ENCODE measurements around the gene CDH22.

Gene CDH22

GRCh38 chr20:46203510-46203837 is 104.8 kb downstream of the CDH22 start:
- TF ChIP-seq NFIC (IDR thresholded peaks at IDR 0.05) (no peak), EP300 (IDR thresholded peaks at IDR 0.05; ENCODE audit: borderline replicate concordance) (no peak), EGR1 (IDR thresholded peaks at IDR 0.05) (no peak), MAX (IDR thresholded peaks at IDR 0.05) (no peak), TAF1 (IDR thresholded peaks at IDR 0.05; ENCODE audit: low read depth) (no peak), YY1 (IDR thresholded peaks at IDR 0.05; ENCODE audit: low read depth) (no peak), ZBTB7A (IDR thresholded peaks at IDR 0.05; ENCODE audit: low read depth) (no peak), FOXM1 (IDR thresholded peaks at IDR 0.05; ENCODE audit: borderline replicate concordance, low read depth) (no peak), REST (IDR thresholded peaks at IDR 0.05; ENCODE audit: low read depth) (no peak), TEAD4 (IDR thresholded peaks at IDR 0.05) (no peak)

- TF ChIP-seq CEBPB (IDR thresholded peaks at IDR 0.05) (no peak), NFIC (IDR thresholded peaks at IDR 0.05) (no peak), CREB1 (IDR thresholded peaks at IDR 0.05; ENCODE audit: low read depth) (no peak), TEAD4 (IDR thresholded peaks at IDR 0.05) (no peak), MAX (IDR thresholded peaks at IDR 0.05) (no peak), EP300 (IDR thresholded peaks at IDR 0.05; ENCODE audit: borderline replicate concordance) (no peak), TAF1 (IDR thresholded peaks at IDR 0.05; ENCODE audit: low read depth) (no peak), USF1 (IDR thresholded peaks at IDR 0.05) (no peak), EGR1 (IDR thresholded peaks at IDR 0.05) (no peak), REST (IDR thresholded peaks at IDR 0.05; ENCODE audit: low read depth) (no peak), RAD21 (IDR thresholded peaks at IDR 0.05; ENCODE audit: low read depth) (no peak), TCF12 (IDR thresholded peaks at IDR 0.05; ENCODE audit: low read depth) (no peak), FOXM1 (IDR thresholded peaks at IDR 0.05; ENCODE audit: borderline replicate concordance, low read depth) (no peak), YY1 (IDR thresholded peaks at IDR 0.05; ENCODE audit: low read depth) (no peak), ZBTB7A (IDR thresholded peaks at IDR 0.05; ENCODE audit: low read depth) (no peak)
Observed at GRCh38 chr20:46202766-46203509, 105.4 kb downstream of the CDH22 start.

GRCh38 chr20:46200582-46201570 is 107.4 kb downstream of the CDH22 start:
- TF ChIP-seq EGR1 (IDR thresholded peaks at IDR 0.05): no peak

GRCh38 chr20:46199198-46199597 is 109.1 kb downstream of the CDH22 start:
- TF ChIP-seq TEAD4 (IDR thresholded peaks at IDR 0.05) (no peak), TAF1 (IDR thresholded peaks at IDR 0.05; ENCODE audit: low read depth) (no peak), EP300 (IDR thresholded peaks at IDR 0.05; ENCODE audit: borderline replicate concordance) (no peak), REST (IDR thresholded peaks at IDR 0.05; ENCODE audit: low read depth) (no peak), FOXM1 (IDR thresholded peaks at IDR 0.05; ENCODE audit: borderline replicate concordance, low read depth) (no peak), NFIC (IDR thresholded peaks at IDR 0.05) (no peak), CREB1 (IDR thresholded peaks at IDR 0.05; ENCODE audit: low read depth) (no peak), USF1 (IDR thresholded peaks at IDR 0.05) (no peak), EGR1 (IDR thresholded peaks at IDR 0.05) (no peak), TCF12 (IDR thresholded peaks at IDR 0.05; ENCODE audit: low read depth) (no peak)
